Caco-2 (cell line): ENCODE measurements around the gene MAP1B. TPM values are rescaled to one million over a fixed set of nuclear protein-coding genes. Genes with fewer than 3 reads are reported as not detected.

ENCODE experiments used
- BruUV-seq: library from RNA; stranded (reverse); fragments of 400-500 nt; replicated peaks from 2 replicates; lab custom pipeline; 2021; lab: Mats Ljungman, UMichigan
- CTCF ChIA-PET: fragments of 300-600 bp; sonication (Branson Sonifier 250); formaldehyde crosslinking; loops from one replicate; lab custom pipeline; 2022; ENCODE audit warnings: antibody characterized with exemption; lab: Charles Lee
- POLR2A ChIA-PET: fragments of 300-600 bp; sonication (Branson Sonifier 250); formaldehyde crosslinking; loops from one replicate; lab custom pipeline; 2022; ENCODE audit warnings: antibody characterized with exemption; lab: Charles Lee
- DNase-seq, 2 experiments: peaks; one replicate each; pipeline versions ENCODE4 v3.0.0 to v3.0.0-alpha.2; 2020 to 2022
- H3K27me3 ChIP-seq: replicated peaks from 2 replicates; pipeline ENCODE4 v1.6.0; 2011; ENCODE audit warnings: low read length; ENCODE audit not compliant: control insufficient read depth, insufficient read depth
- H3K36me3 ChIP-seq: 2 replicates; pipeline ENCODE4 v1.5.1; 2011; ENCODE audit warnings: low read length; ENCODE audit not compliant: control insufficient read depth, insufficient read depth
- H3K4me1 ChIP-seq: fragments of 250-450 bp; sonication (Bioruptor Pico); 2 replicates; pipeline ENCODE4 v1.5.1; 2020; ENCODE audit warnings: mild to moderate bottlenecking
- H3K4me3 ChIP-seq: 2 replicates; pipeline ENCODE4 v1.5.1; 2011; ENCODE audit warnings: low read depth, mild to moderate bottlenecking, control low read depth, low read length
- H3K9me3 ChIP-seq: fragments of 250-450 bp; sonication (Bioruptor Pico); 2 replicates; pipeline ENCODE4 v1.5.1; 2020; ENCODE audit warnings: mild to moderate bottlenecking, moderate library complexity
- H3K27ac Mint-ChIP-seq: one replicate; pipeline ENCODE4 v1.8.0; 2022; ENCODE audit warnings: mixed read lengths; ENCODE audit not compliant: unreplicated experiment
- H3K27me3 Mint-ChIP-seq: one replicate; pipeline ENCODE4 v1.8.0; 2022; ENCODE audit warnings: mixed read lengths; ENCODE audit not compliant: insufficient read depth, unreplicated experiment
- H3K36me3 Mint-ChIP-seq: one replicate; pipeline ENCODE4 v1.8.0; 2022; ENCODE audit warnings: mild to moderate bottlenecking, mixed read lengths; ENCODE audit not compliant: insufficient read depth, unreplicated experiment
- H3K4me1 Mint-ChIP-seq: one replicate; pipeline ENCODE4 v1.8.0; 2022; ENCODE audit warnings: low read depth, mixed read lengths; ENCODE audit not compliant: unreplicated experiment
- H3K4me3 Mint-ChIP-seq: one replicate; pipeline ENCODE4 v1.8.0; 2022; ENCODE audit warnings: mild to moderate bottlenecking, moderate library complexity, mixed read lengths; ENCODE audit not compliant: unreplicated experiment
- H3K9me3 Mint-ChIP-seq: one replicate; pipeline ENCODE4 v1.8.0; 2022; ENCODE audit warnings: mixed read lengths; ENCODE audit not compliant: unreplicated experiment
- intact Hi-C: fragments of 100-400 bp; cut with micrococcal nuclease; formaldehyde crosslinking; loops from one replicate; pipeline ENCODE4 v1.10.0; 2022; ENCODE audit not compliant: unreplicated experiment
- total RNA-seq: library from RNA; stranded (reverse); gene quantifications from 2 replicates; pipeline ENCODE4 v1.2.3, GENCODE V29; 2022
- TF ChIP-seq, protein P1 (sequence below), 2 experiments: fragments of 200-600 bp in 1 of 2; IDR thresholded peaks; 1 replicate in 1 of 2; 2 replicates in 1 of 2; pipeline versions ENCODE4 v1.5.1 to v1.8.0; 2011 to 2022; ENCODE audit warnings: antibody characterized with exemption in 1 of 2, control low read depth in 1 of 2, inconsistent platforms in 1 of 2, low read depth in 1 of 2, low read length in 1 of 2, mild to moderate bottlenecking in 1 of 2, moderate library complexity in 1 of 2; ENCODE audit not compliant: insufficient read depth in 1 of 2, severe bottlenecking in 1 of 2, unreplicated experiment in 1 of 2

The MAP1B gene
- total RNA-seq, 1 experiment from 2014 or later, result 0.66 TPM

DNA sequence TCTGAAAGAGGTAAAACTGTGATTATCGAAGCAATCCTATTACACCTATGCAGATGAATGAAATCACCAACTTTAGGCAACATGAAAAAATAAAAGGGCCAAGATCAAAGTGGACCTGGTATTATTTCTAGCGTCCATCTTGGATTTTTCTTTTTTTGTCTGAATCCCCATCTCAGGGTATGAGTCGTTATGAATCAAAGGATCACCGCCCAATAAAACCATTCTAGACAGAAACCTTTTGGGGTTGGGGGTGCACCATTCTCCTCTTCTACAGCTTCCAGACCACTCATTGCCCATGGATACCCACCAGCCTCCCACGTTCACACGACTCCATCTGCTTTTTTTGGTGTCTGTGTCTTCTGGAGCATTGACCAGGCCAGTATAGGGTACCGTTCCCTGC lies 33.4 kb downstream of the MAP1B start:
- CTCF ChIA-PET, result interaction anchor here (0.6 kb wide), 2 partner anchors 106 to 322 kb away, joined by 3 read pairs; no protein-coding TSS in a partner anchor
- TF ChIP-seq, protein P1, sequence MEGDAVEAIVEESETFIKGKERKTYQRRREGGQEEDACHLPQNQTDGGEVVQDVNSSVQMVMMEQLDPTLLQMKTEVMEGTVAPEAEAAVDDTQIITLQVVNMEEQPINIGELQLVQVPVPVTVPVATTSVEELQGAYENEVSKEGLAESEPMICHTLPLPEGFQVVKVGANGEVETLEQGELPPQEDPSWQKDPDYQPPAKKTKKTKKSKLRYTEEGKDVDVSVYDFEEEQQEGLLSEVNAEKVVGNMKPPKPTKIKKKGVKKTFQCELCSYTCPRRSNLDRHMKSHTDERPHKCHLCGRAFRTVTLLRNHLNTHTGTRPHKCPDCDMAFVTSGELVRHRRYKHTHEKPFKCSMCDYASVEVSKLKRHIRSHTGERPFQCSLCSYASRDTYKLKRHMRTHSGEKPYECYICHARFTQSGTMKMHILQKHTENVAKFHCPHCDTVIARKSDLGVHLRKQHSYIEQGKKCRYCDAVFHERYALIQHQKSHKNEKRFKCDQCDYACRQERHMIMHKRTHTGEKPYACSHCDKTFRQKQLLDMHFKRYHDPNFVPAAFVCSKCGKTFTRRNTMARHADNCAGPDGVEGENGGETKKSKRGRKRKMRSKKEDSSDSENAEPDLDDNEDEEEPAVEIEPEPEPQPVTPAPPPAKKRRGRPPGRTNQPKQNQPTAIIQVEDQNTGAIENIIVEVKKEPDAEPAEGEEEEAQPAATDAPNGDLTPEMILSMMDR (IDR thresholded peaks at IDR 0.05; ENCODE audit: insufficient read depth in 1 of 2, low read depth in 1 of 2, low read length in 1 of 2, severe bottlenecking in 1 of 2, unreplicated experiment in 1 of 2), result no peak
- Mint-ChIP-seq H3K4me1 (no peaks in the 10 kb centered on the region), H3K36me3 (no peaks in the 10 kb centered on the region), H3K9me3 (no peaks in the 10 kb centered on the region), H3K27me3 (peaks cover 13% of the 10 kb centered on the region), H3K27ac (no peak overlapping the region), H3K4me3 (no peak overlapping the region)
- Histone ChIP-seq H3K36me3 (no peaks in the 10 kb centered on the region), H3K9me3 (no peaks in the 10 kb centered on the region), H3K4me1 (no peaks in the 10 kb centered on the region), H3K27me3 (no peaks in the 10 kb centered on the region), H3K4me3 (no peak overlapping the region)
- no TSS peak for BruUV-seq
- POLR2A ChIA-PET, result no interaction called here
- DNase-seq, result no peak
- intact Hi-C loops, result no loop called here

GRCh38 chr5:72141440-72142355 lies 34.4 kb downstream of the MAP1B start:
- POLR2A ChIA-PET, result no interaction called here
- Histone ChIP-seq H3K4me1 (no peaks in the 10 kb centered on the region), H3K4me3 (no peak overlapping the region), H3K36me3 (no peaks in the 10 kb centered on the region), H3K27me3 (no peaks in the 10 kb centered on the region), H3K9me3 (no peaks in the 10 kb centered on the region)
- H3K4me3 Mint-ChIP-seq, result no peak overlapping the region
- H3K27me3 Mint-ChIP-seq, result peaks cover 11% of the 10 kb centered on the region
- H3K36me3 Mint-ChIP-seq, result no peaks in the 10 kb centered on the region
- BruUV-seq, result no TSS peak
- DNase-seq, result no peak
- H3K4me1 Mint-ChIP-seq, result no peaks in the 10 kb centered on the region
- CTCF ChIA-PET, result interaction anchor here (0.6 kb wide), 1 partner anchor 321 kb away, joined by 3 read pairs; no protein-coding TSS in a partner anchor
- intact Hi-C loops, result no loop called here
- H3K27ac Mint-ChIP-seq, result no peak overlapping the region
- TF ChIP-seq, protein P1 (IDR thresholded peaks at IDR 0.05; ENCODE audit: insufficient read depth in 1 of 2, low read depth in 1 of 2, low read length in 1 of 2, severe bottlenecking in 1 of 2, unreplicated experiment in 1 of 2), result no peak
- no peaks in the 10 kb centered on the region for H3K9me3 Mint-ChIP-seq

DNA sequence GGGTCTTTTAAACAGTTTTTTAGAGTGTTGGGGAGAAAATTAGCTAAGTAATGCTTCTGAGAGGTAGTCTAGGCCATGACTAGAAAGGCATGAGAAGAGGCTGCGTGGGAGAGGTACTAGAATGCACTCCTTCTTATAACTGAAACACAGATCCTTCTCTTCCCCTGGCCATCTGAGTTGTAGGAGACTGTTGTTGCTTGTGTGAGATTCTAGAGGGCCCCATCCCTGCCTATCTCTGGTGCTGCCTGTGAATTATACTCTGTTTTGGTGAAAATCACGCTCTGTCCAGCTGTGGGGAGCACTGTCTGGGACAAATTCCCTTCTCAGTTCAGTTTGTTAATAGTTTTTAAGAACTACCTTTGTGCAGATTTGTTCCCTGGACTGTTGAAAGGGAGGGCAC lies 37.5 kb downstream of the MAP1B start:
- ChIA-PET CTCF (no interaction called here), POLR2A (no interaction called here)
- Histone ChIP-seq H3K9me3 (no peaks in the 10 kb centered on the region), H3K4me3 (no peak overlapping the region), H3K4me1 (no peaks in the 10 kb centered on the region), H3K27me3 (no peaks in the 10 kb centered on the region), H3K36me3 (no peaks in the 10 kb centered on the region)
- no TSS peak for BruUV-seq
- Mint-ChIP-seq H3K4me1 (no peaks in the 10 kb centered on the region), H3K4me3 (no peak overlapping the region), H3K27ac (no peak overlapping the region), H3K9me3 (no peaks in the 10 kb centered on the region), H3K36me3 (no peaks in the 10 kb centered on the region), H3K27me3 (peaks cover 10% of the 10 kb centered on the region)
- intact Hi-C loops, result no loop called here
- TF ChIP-seq, protein P1 (IDR thresholded peaks at IDR 0.05; ENCODE audit: insufficient read depth in 1 of 2, low read depth in 1 of 2, low read length in 1 of 2, severe bottlenecking in 1 of 2, unreplicated experiment in 1 of 2), result no peak
- DNase-seq, result no peak
